Right atrium auricular region (tissue), 2 donors: ENCODE measurements around the gene ZNF684. TPM values are rescaled to one million over a fixed set of nuclear protein-coding genes. Genes with fewer than 3 reads are reported as not detected.

ENCODE experiments used
- DNase-seq: peaks from one replicate; pipeline ENCODE4 v3.0.0-alpha.2; 2019; ENCODE audit warnings: low spot score
- H3K27ac ChIP-seq, 2 donors: fragments of 200-600 bp; sonication (generic); 1 replicate in 1 of 2; 2 replicates in 1 of 2; pipeline ENCODE4 v1.5.1; 2016 to 2019
- H3K27me3 ChIP-seq, 2 donors: fragments of 200-600 bp; sonication (generic); one replicate each; pipeline versions ENCODE4 v1.5.1 to v1.6.0; 2017 to 2019
- H3K36me3 ChIP-seq: fragments of 200-600 bp; sonication (generic); one replicate; pipeline ENCODE4 v1.5.1; 2016
- H3K4me1 ChIP-seq, 2 donors: fragments of 200-600 bp; sonication (generic); one replicate each; pipeline versions ENCODE4 v1.5.1 to v1.6.0; 2017 to 2019
- H3K4me3 ChIP-seq, 2 donors: fragments of 200-600 bp; sonication (generic); 1 replicate in 1 of 2; 2 replicates in 1 of 2; pipeline ENCODE4 v1.5.1; 2017 to 2019; ENCODE audit warnings: mild to moderate bottlenecking in 1 of 2, moderate library complexity in 1 of 2
- H3K9me3 ChIP-seq, 2 donors: fragments of 200-600 bp; sonication (generic); one replicate each; pipeline ENCODE4 v1.5.1; 2019
- CTCF ChIP-seq, 2 donors: fragments of 200-600 bp; sonication (generic); IDR thresholded peaks; one replicate each; pipeline ENCODE4 v1.5.1; 2019; ENCODE audit warnings: antibody characterized with exemption in 2 of 2
- total RNA-seq, 2 donors: library from RNA; depleted of rRNA; stranded (reverse); fragments of >200 nt; gene quantifications; one replicate each; pipeline ENCODE4 v1.1.0, GENCODE V29; 2016

ZNF684 gene
- total RNA-seq, 2 donors from 2014 or later, result 3.4 to 9.7 TPM

GRCh38 chr1:40519517-40519916 lies 11.9 kb upstream of the ZNF684 start:
- Histone ChIP-seq H3K4me3 (no peak overlapping the region), H3K27me3 (no peaks in the 10 kb centered on the region), H3K9me3 (no peaks in the 10 kb centered on the region), H3K27ac (no peak overlapping the region), H3K4me1 (no peaks in the 10 kb centered on the region), H3K36me3 (peaks cover 6% of the 10 kb centered on the region)
- DNase-seq, result no peak
- TF ChIP-seq CTCF (IDR thresholded peaks at IDR 0.05), result no peak

- no peaks in the 10 kb centered on the region for H3K36me3 ChIP-seq
- H3K27ac ChIP-seq, result peak overlapping the region; percentile 82 to 86
- H3K27me3 ChIP-seq, result no peaks in the 10 kb centered on the region
- H3K4me1 ChIP-seq, result peaks cover 0 to 15% of the 10 kb centered on the region in 2 donors
- no peak for DNase-seq
- no peaks in the 10 kb centered on the region for H3K9me3 ChIP-seq
- peak overlapping the region; percentile 57 to 66 for H3K4me3 ChIP-seq
- TF ChIP-seq CTCF (IDR thresholded peaks at IDR 0.05), result no peak
These were observed 579 bp upstream of the ZNF684 start for GRCh38 chr1:40530735-40531380.

- H3K36me3 ChIP-seq, result no peaks in the 10 kb centered on the region
- H3K27ac ChIP-seq, result peak overlapping the region; percentile 82 to 86
- peaks cover 0 to 15% of the 10 kb centered on the region in 2 donors for H3K4me1 ChIP-seq
- TF ChIP-seq CTCF (IDR thresholded peaks at IDR 0.05), result no peak
- no peaks in the 10 kb centered on the region for H3K9me3 ChIP-seq
- peak overlapping the region; percentile 57 to 66 for H3K4me3 ChIP-seq
- H3K27me3 ChIP-seq, result no peaks in the 10 kb centered on the region
- no peak for DNase-seq
These were observed 589 bp downstream of the ZNF684 start for GRCh38 chr1:40532062-40532389.

- Histone ChIP-seq H3K36me3 (no peaks in the 10 kb centered on the region), H3K27ac (no peak overlapping the region), H3K4me1 (peaks cover 0 to 15% of the 10 kb centered on the region in 2 donors), H3K4me3 (no peak overlapping the region), H3K9me3 (no peaks in the 10 kb centered on the region), H3K27me3 (no peaks in the 10 kb centered on the region)
- peak; percentile 36 to 60 for TF ChIP-seq CTCF (IDR thresholded peaks at IDR 0.05)
- DNase-seq, result no peak
These were observed 1.5 kb downstream of the ZNF684 start for GRCh38 chr1:40532844-40533424.

DNA sequence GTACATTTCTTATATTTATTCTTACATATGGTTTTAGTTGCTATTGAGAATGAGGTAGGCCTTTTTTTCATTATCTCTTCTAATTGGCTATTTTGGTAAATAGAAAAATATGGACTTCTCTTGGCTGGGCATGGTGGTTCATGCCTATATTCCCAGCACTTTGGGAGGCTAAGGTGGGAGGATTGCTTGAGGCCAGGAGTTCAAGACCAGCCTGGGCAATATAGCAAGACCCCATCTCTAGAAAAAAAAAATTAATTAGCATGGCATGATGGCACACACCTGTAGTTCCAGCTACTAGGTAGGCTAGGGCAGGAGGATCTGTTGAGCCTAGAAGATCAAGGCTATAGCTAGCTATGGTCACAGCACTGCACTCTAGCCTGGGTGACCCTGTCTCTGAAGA lies 3.2 kb downstream of the ZNF684 start:
- H3K9me3 ChIP-seq, result no peaks in the 10 kb centered on the region
- no peak overlapping the region for H3K4me3 ChIP-seq
- no peak overlapping the region for H3K27ac ChIP-seq
- no peak for TF ChIP-seq CTCF (IDR thresholded peaks at IDR 0.05)
- no peak for DNase-seq
- no peaks in the 10 kb centered on the region for H3K36me3 ChIP-seq
- no peaks in the 10 kb centered on the region for H3K27me3 ChIP-seq
- H3K4me1 ChIP-seq, result peaks cover 0 to 15% of the 10 kb centered on the region in 2 donors

- TF ChIP-seq CTCF (IDR thresholded peaks at IDR 0.05), result no peak
- no peak overlapping the region for H3K27ac ChIP-seq
- H3K27me3 ChIP-seq, result no peaks in the 10 kb centered on the region
- H3K4me1 ChIP-seq, result peaks cover 0 to 12% of the 10 kb centered on the region in 2 donors
- H3K9me3 ChIP-seq, result no peaks in the 10 kb centered on the region
- H3K36me3 ChIP-seq, result no peaks in the 10 kb centered on the region
- DNase-seq, result no peak
- no peak overlapping the region for H3K4me3 ChIP-seq
These were observed 4.3 kb downstream of the ZNF684 start for GRCh38 chr1:40535732-40536131.
